IMR-90 (cell line): Measurements from ENCODE around the gene RIPPLY3.

Source experiments
- POLR2A ChIP-seq: IDR thresholded peaks from 2 replicates; pipeline ENCODE4 v1.6.1; 2012; ENCODE audit warnings: mild to moderate bottlenecking, low read depth, low read length
- RFX5 ChIP-seq: IDR thresholded peaks from 2 replicates; pipeline ENCODE4 v1.8.0; 2012; ENCODE audit warnings: low read depth, mild to moderate bottlenecking, low read length, moderate library complexity
- TF ChIP-seq, protein P1 (sequence below): conservative IDR thresholded peaks from 2 replicates; pipeline ENCODE4 v1.5.1; 2012; ENCODE audit warnings: mild to moderate bottlenecking, low read depth, low read length, improper control_type of control experiment

DNA sequence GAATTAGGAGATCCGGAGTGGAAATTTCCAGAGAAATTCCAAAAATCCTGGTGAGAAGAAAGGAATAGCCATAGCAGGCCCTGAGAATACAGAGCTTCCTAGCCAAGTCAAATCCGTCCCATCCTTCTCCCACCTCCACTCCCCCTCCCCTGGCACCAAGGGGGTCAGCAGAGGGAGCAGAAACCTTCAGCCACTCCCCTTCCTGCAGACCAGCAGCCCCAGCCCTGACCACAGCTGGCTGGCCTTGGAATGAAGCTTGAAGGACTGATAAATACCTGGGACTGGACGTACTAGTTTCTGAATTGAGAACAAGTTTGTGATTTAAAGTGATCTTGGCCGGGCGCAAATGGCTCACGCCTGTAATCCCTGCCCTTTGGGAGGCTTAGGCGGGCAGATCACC is 13.8 kb upstream of the RIPPLY3 start:
- no peak for TF ChIP-seq POLR2A
- TF ChIP-seq, protein P1, sequence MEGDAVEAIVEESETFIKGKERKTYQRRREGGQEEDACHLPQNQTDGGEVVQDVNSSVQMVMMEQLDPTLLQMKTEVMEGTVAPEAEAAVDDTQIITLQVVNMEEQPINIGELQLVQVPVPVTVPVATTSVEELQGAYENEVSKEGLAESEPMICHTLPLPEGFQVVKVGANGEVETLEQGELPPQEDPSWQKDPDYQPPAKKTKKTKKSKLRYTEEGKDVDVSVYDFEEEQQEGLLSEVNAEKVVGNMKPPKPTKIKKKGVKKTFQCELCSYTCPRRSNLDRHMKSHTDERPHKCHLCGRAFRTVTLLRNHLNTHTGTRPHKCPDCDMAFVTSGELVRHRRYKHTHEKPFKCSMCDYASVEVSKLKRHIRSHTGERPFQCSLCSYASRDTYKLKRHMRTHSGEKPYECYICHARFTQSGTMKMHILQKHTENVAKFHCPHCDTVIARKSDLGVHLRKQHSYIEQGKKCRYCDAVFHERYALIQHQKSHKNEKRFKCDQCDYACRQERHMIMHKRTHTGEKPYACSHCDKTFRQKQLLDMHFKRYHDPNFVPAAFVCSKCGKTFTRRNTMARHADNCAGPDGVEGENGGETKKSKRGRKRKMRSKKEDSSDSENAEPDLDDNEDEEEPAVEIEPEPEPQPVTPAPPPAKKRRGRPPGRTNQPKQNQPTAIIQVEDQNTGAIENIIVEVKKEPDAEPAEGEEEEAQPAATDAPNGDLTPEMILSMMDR: no peak
- no peak for TF ChIP-seq RFX5
